Endodermal cell (in vitro differentiated cells): ENCODE data around the gene NOCT. TPM values are rescaled to one million over a fixed set of nuclear protein-coding genes. Genes with fewer than 3 reads are reported as not detected.
A peak's percentile ranks its signal among the peaks of the same experiment; 100 is the strongest.

Experiments
- DNase-seq: peaks from one replicate; pipeline ENCODE4 v3.0.0-alpha.2; 2017
- H3K27ac ChIP-seq: 2 replicates; pipeline ENCODE4 v1.5.1; 2013; ENCODE audit warnings: mild to moderate bottlenecking, low read depth, low read length, moderate library complexity
- H3K27me3 ChIP-seq: 2 replicates; pipeline ENCODE4 v1.6.1; 2013; ENCODE audit warnings: mild to moderate bottlenecking, low read length, moderate library complexity; ENCODE audit not compliant: insufficient read depth, control insufficient read depth, poor library complexity, severe bottlenecking
- H3K36me3 ChIP-seq: 2 replicates; pipeline ENCODE4 v1.7.0; 2013; ENCODE audit warnings: mild to moderate bottlenecking, low read length, moderate library complexity; ENCODE audit not compliant: control insufficient read depth, insufficient read depth
- H3K4me1 ChIP-seq: one replicate; pipeline ENCODE4 v1.7.0; 2013; ENCODE audit warnings: low read length; ENCODE audit not compliant: control insufficient read depth, insufficient read depth
- H3K4me3 ChIP-seq: 2 replicates; pipeline ENCODE4 v1.5.1; 2013; ENCODE audit warnings: mild to moderate bottlenecking, low read length, moderate library complexity
- H3K9ac ChIP-seq: 2 replicates; pipeline ENCODE4 v1.6.1; 2013; ENCODE audit warnings: mild to moderate bottlenecking, low read length, moderate library complexity; ENCODE audit not compliant: poor library complexity, severe bottlenecking; ENCODE audit errors: extremely low read depth
- H3K9me3 ChIP-seq: 2 replicates; pipeline ENCODE4 v1.6.1; 2013; ENCODE audit warnings: mild to moderate bottlenecking, low read length, moderate library complexity; ENCODE audit not compliant: control insufficient read depth
- H3K27ac Mint-ChIP-seq: 2 replicates; pipeline ENCODE4 v1.8.0; 2020; ENCODE audit warnings: mixed read lengths
- H3K27me3 Mint-ChIP-seq: 2 replicates; pipeline ENCODE4 v1.8.0; 2021; ENCODE audit warnings: mild to moderate bottlenecking, mixed read lengths; ENCODE audit not compliant: insufficient read depth
- H3K36me3 Mint-ChIP-seq: 2 replicates; pipeline ENCODE4 v1.8.0; 2020; ENCODE audit warnings: low read depth, mixed read lengths
- H3K4me1 Mint-ChIP-seq: 2 replicates; pipeline ENCODE4 v1.8.0; 2020; ENCODE audit warnings: mixed read lengths
- H3K4me3 Mint-ChIP-seq: 2 replicates; pipeline ENCODE4 v1.8.0; 2020; ENCODE audit warnings: mild to moderate bottlenecking, moderate library complexity, mixed read lengths
- H3K9me3 Mint-ChIP-seq: 2 replicates; pipeline ENCODE4 v1.8.0; 2020; ENCODE audit warnings: mild to moderate bottlenecking, mixed read lengths
- WGBS, 2 experiments: methylation state at CpG; one replicate each; pipeline versions ENCODE4 v1.1.5 to v1.1.7; 2013; ENCODE audit warnings: missing lambda C conversion rate in 2 of 2, mixed read lengths in 1 of 2; ENCODE audit not compliant: insufficient coverage in 1 of 2, insufficient read length in 1 of 2; 5-methylcytosine and 5-hydroxymethylcytosine counted together
- total RNA-seq, 2 donors: library from RNA; stranded (reverse); fragmentation: NEBNext Ultra II Directional in 1 of 2; extraction: Animal tissue kit (Norgen Biotek cat#: 25700) in 1 of 2; gene quantifications; 2 replicates in 1 of 2; 3 replicates in 1 of 2; pipeline ENCODE4 v1.2.1, GENCODE V29; 2021
- TF ChIP-seq, protein P1 (sequence below): fragments of 200-600 bp; sonication (generic); conservative IDR thresholded peaks from 2 replicates; pipeline ENCODE4 v1.5.0; 2021; ENCODE audit warnings: antibody characterized with exemption, mild to moderate bottlenecking

NOCT gene
- total RNA-seq, 2 donors from 2014 or later = 11.7 to 22.3 TPM

DNA sequence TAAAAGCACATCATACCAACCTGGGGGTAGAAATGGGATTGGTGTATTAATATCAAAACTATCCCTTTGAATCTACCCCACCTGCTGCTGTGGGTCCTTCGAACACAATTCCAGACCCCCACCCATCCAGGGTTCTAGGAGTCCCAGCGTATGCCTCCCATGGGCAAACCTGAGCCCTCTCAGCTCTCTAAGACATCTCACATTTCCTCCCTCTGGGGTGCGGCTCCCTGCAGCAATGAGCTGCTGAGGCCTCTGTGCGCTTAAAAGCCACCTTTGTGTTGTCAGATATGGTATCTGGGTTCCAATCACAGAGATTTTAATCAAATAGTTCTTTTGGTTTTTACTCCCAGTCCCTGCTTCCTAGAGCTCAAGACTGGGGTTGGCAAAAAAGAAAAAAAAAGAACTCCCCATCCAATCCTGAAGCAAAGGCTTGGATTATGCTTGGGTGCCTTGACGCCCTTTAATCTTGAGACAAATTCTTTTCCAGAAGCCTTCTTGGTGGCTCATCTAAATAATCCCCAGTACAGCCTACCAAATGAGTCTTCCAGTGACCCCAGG is 37.5 kb upstream of the NOCT start:
- Histone ChIP-seq H3K36me3 (no peaks in the 10 kb centered on the region), H3K9ac (no peak overlapping the region), H3K4me3 (no peak overlapping the region), H3K27me3 (no peaks in the 10 kb centered on the region), H3K27ac (no peak overlapping the region), H3K4me1 (peaks cover 5% of the 10 kb centered on the region), H3K9me3 (no peaks in the 10 kb centered on the region)
- Mint-ChIP-seq H3K36me3 (no peaks in the 10 kb centered on the region), H3K27me3 (no peaks in the 10 kb centered on the region), H3K4me3 (peak overlapping the region; percentile 0), H3K4me1 (peaks cover 39% of the 10 kb centered on the region), H3K27ac (peak overlapping the region; percentile 44), H3K9me3 (no peaks in the 10 kb centered on the region)
- DNase-seq = peak; percentile 79
- WGBS, 2 experiments = 65 to 78% methylated on average over 3 to 5 of the region's 5 CpGs
- TF ChIP-seq, protein P1, sequence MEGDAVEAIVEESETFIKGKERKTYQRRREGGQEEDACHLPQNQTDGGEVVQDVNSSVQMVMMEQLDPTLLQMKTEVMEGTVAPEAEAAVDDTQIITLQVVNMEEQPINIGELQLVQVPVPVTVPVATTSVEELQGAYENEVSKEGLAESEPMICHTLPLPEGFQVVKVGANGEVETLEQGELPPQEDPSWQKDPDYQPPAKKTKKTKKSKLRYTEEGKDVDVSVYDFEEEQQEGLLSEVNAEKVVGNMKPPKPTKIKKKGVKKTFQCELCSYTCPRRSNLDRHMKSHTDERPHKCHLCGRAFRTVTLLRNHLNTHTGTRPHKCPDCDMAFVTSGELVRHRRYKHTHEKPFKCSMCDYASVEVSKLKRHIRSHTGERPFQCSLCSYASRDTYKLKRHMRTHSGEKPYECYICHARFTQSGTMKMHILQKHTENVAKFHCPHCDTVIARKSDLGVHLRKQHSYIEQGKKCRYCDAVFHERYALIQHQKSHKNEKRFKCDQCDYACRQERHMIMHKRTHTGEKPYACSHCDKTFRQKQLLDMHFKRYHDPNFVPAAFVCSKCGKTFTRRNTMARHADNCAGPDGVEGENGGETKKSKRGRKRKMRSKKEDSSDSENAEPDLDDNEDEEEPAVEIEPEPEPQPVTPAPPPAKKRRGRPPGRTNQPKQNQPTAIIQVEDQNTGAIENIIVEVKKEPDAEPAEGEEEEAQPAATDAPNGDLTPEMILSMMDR = no peak

DNA sequence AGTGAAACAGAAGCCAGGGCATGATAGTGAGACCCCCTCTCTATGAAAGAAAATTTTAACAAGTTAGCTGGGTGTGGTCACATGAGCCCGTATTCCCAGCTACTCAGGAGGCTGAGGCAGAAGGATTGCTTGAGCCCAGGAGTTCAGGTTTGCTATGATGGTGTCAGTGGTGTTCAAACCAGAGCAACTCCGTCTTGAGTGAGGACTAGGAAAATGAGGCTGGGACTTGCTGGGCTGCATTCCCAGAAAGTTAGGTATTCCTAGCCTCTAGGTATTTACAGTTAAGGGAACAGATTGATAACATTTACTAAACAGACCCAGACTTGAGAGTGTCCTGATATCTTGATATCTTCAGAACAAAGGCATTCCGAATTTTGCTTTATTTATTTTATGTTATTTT is 37.0 kb upstream of the NOCT start:
- peak; percentile 59 for DNase-seq
- Mint-ChIP-seq H3K27me3 (no peaks in the 10 kb centered on the region), H3K4me3 (no peak overlapping the region), H3K36me3 (no peaks in the 10 kb centered on the region), H3K9me3 (no peaks in the 10 kb centered on the region), H3K27ac (peak overlapping the region; percentile 44), H3K4me1 (peaks cover 34% of the 10 kb centered on the region)
- Histone ChIP-seq H3K27ac (no peak overlapping the region), H3K4me1 (peaks cover 5% of the 10 kb centered on the region), H3K36me3 (no peaks in the 10 kb centered on the region), H3K9ac (no peak overlapping the region), H3K27me3 (no peaks in the 10 kb centered on the region), H3K9me3 (no peaks in the 10 kb centered on the region), H3K4me3 (no peak overlapping the region)
- TF ChIP-seq, protein P1 = no peak
- WGBS, 2 experiments = 86 to 92% methylated on average over 2 to 3 of the region's 3 CpGs

GRCh38 chr4:138979742-138980141 is 35.8 kb upstream of the NOCT start:
- Histone ChIP-seq H3K27ac (no peak overlapping the region), H3K27me3 (no peaks in the 10 kb centered on the region), H3K9ac (no peak overlapping the region), H3K4me1 (no peaks in the 10 kb centered on the region), H3K36me3 (no peaks in the 10 kb centered on the region), H3K9me3 (no peaks in the 10 kb centered on the region), H3K4me3 (no peak overlapping the region)
- Mint-ChIP-seq H3K27me3 (no peaks in the 10 kb centered on the region), H3K4me1 (peaks cover 24% of the 10 kb centered on the region), H3K36me3 (no peaks in the 10 kb centered on the region), H3K27ac (no peak overlapping the region), H3K4me3 (no peak overlapping the region), H3K9me3 (peaks cover 2% of the 10 kb centered on the region)
- WGBS, 2 experiments = 85 to 96% methylated on average over 2 of the region's 2 CpGs
- DNase-seq = no peak
- TF ChIP-seq, protein P1 = no peak
